ENCODE results near the gene DUSP22.

DUSP22 gene

DNA sequence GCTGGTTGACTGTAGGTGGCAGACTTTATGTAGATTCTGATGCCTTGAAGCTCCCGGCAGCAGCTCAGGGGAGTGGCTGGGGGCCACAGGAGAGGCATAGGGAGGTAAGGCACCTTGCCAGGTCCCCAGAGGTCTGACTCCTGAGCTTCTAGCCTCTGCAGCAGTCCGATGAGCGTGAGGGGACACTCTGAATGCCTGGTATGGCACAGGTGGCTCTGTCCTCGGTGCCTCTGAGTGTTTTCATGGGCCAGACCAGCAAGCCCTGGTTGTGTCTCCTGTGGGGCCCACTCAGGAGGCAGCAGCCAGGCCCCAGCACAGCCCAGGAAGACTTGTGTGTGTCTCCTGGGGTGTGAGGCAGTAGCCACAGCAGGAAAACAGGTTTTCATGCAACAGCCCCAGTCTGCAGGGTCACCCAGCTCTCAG is 59.6 kb downstream of the DUSP22 start:
- no peak for DNase-seq (ENCODE audit: low read depth in 2 of 2)

- no peak for DNase-seq (ENCODE audit: low read depth in 2 of 2)
Measured at GRCh38 chr6:352474-352873, 60.2 kb downstream of the DUSP22 start.

DNA sequence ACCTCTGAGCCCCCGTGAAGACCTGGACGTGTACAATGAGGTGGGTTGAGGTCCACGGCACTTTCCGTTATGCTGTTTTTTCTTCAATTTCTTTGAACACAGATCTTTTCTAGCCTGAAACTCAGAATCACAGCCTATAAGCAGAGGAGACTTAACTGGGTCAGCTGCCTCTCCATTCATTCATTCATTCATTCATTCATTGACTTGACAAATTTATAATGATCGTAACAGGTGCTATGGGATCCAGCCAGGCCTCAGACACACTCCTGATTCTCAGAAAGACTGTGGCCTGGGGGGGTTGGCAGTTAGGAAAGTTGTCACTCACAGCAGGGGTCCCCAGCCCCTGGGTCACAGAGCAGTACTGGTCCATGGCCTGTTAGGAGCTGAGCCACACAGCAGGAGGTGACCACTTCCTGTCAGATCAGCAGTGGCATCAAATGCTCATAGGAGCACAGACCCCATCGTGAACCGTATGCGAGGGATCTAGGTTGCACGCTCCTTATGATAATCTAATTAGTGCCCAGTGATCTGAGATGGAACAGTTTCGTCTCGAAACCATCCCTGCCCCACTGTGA is 60.7 kb downstream of the DUSP22 start:
- no peak for DNase-seq (ENCODE audit: low read depth in 2 of 2)

DNA sequence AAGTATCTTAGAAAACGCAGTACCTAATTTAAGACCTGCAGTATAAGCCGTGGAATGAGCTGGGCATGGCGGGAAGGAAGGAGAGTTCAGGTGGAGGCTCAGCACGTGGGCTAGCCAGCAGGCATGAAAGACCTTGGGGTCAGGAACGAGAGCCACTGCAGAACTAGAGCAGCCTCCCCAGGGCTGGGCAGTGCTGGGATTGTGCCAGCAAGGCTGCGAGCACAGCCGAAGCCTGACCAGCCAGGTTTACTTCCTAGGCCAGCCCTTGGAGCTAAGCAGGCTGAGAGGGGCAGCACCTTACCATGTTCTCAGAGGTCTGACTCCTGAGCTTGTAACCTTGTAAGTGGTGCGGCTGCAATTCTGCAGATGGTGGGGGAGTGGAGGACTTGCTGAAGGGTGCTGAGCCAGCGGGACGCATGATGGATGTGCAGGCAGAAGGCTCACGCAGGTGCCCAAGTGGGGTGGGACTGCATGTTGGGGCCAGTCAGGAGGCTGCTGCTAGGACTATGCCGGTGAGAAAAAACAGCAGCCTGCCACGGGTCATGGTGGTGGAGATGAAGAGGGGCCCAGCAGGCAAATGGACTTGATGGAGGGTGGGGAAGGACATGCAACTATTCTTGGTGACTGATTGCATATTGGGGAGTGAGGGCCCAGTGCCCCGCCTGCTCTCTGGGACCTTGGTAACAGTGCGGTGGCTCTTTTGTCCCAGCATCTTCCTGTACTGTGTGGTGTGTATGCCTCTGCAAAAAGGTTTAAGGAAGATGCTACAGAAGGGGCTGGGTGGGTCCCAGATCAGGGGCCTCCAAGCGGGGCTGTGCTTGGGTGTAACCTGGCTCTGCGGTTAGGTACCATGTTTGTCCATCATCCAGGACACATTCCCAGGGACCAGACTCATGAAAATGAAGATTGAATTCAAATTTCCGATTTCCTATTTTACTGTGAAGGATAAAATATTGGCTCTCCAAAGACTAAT is 61.6 kb downstream of the DUSP22 start:
- no peak for DNase-seq (ENCODE audit: low read depth in 2 of 2)

DNA sequence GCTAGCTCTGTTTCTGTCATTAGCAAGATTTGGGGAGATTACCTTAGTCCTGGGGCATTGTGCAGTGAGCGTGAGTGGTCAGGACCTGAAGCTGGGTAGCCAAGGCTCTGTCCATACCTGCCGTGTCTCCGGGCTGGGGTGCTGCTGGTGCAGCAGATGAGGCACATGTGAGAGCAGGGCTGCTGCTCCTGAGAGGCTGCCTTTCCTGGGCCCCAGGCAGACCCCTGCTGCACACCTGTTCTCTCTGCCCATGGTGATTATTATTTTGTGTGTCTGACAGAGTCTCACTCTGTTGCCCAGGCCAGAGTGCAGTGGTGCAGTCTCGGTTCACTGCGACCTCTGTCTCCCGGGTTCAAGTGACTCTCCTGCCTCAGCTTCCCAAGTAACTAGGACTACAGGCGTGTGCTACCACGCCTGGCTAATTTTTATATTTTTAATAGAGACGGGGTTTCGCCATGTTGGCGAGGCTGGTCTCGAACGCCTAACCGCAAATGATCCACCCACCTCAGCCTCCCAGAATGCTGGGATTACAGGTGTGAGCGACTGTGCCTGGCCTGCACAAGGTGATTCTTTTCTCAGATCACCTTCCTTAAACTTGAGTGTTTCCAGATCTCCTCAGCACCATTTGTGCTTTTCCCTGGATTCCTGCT is 62.5 kb downstream of the DUSP22 start:
- no peak for DNase-seq (ENCODE audit: low read depth in 2 of 2)

DNA sequence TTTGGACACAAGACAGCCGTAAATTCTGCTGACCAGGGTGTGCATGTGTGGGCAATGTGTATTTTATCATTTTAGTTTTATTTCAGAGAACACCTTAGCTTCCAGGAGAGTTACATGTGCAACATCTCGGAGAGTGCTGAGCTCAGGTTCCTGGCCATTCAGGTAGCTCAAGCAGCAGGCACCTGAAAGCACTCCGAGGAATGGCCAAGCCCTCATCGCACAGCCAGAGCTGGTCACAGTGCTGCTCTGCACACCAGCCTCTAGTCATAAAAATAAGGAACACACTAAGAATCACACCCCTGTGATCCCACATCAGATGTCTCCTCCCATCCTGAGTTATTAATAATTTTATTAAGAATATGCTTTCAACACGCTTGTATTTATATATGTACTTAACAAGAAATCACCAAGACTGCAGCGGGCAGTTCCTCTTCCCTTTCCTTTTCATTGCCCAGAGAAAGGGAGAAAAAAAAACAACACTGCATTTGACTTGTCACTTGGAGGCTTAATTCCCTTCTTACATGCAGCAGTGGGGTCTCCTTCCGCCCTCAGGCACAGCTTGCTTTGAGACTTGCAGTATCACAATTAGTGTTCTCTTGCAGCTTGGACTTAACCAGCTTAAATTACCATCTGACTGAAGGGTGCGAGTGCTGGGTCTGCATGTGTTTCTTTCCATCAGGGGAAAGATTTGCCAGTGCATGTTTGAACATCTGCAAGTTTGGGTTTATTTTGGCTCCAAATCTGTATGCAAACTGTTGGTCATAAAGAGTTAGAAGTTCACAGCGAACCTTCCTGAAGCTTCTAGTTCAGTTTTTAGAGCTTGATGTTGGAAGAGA is 63.3 kb downstream of the DUSP22 start:
- DNase-seq (ENCODE audit: low read depth in 2 of 2), result no peak

DNA sequence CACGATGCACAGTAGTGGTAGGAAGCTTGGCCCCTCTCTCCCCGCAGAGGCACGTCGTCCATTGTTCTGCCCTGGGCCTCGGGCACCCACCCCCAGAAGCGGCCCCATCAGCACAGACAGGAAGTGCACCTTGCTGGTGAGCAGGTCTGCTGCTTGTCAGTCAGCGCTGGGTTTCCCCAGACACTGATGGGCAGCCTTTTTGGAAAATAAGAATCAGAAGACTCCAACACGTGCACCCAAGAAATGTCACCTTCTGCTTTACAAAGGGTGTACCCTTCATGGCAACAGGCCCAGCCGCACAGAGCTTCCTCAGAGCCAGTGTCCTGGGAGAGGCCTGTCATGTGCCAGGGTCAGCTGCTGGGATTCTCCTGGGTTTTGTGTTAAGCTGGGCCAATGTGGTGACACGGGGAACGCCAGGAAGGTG is 64.6 kb downstream of the DUSP22 start:
- DNase-seq (ENCODE audit: low read depth in 2 of 2), result no peak

DNA sequence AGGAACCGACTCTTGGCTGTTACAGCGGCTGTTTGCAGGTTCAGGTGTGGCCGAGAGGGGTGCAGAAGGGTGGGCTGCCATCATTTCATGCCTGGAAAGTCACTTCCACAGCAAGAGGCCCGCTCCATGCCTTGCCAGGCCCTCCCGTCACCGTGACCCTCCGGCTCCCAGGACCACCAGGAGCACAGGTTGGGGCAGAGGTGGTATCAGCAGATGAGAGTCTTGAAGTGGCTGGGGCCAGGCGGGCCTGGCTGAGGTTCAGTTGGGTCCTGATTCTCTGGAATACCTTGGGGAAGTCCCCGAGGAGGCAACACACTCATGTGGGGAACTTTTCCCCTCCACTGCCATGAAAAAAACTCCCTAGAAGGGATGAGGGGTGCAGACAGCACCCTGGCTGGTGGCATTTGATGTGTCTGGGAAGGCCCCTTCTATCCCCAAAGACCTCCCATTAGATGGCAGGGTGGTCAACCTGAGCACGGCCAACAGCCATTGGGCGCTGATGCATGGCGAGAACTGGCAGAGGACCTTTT is 65.0 kb downstream of the DUSP22 start:
- no peak for DNase-seq (ENCODE audit: low read depth in 2 of 2)

DNA sequence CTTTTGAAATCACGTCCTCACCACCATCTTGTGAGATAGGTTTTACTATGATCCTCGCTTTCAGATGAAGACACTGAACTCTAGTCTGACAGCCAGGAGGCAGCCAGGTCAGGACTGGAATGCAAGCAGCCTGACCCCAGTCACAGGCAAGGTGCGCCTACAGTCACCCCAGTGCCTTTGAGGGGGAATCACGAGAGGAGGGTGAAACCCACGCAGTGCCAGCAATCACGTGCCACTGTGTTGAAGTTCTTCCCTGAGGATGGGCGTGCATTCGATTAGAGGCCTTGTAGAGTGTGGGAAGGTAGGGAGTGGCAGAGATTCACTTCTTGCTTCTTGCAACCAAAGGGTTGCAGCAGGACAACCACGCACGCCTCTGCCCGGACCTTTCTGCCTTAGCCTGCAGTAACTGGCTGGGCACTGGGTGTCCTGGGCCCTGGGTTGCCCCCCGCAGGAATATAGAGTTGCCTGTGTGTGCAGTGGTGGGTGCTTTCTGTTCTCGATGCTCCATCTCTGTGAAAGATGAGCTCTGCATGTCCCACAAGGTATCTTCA is 65.6 kb downstream of the DUSP22 start:
- DNase-seq (ENCODE audit: low read depth in 2 of 2), result no peak

DNA sequence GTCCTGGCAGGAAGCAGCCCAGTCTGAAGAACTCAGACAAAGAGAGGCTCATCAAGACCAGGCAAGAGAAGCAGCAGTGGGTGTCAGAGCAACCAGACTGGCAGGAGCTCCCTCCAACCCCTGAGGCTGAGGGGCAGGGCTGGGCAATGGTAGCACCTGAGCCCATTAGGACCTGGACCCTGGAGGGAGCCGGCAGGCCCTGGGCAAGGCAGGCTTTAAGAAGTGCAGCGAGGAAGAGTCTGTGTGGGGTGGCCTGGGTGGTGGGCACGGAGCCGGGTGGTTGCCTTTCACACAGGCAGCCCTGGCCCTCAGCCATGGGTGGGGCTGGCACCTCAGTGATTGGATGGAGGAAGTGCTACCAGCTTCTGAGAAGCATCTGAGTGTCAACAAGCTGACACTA is 66.1 kb downstream of the DUSP22 start:
- no peak for DNase-seq (ENCODE audit: low read depth in 2 of 2)

- DNase-seq (ENCODE audit: low read depth in 2 of 2), result no peak
Measured at GRCh38 chr6:358847-359246, 66.6 kb downstream of the DUSP22 start.

GRCh38 chr6:359261-360035 is 67.2 kb downstream of the DUSP22 start:
- no peak for DNase-seq (ENCODE audit: low read depth in 2 of 2)

GRCh38 chr6:360349-360748 is 68.1 kb downstream of the DUSP22 start:
- DNase-seq (ENCODE audit: low read depth in 2 of 2), result no peak

- no peak for DNase-seq (ENCODE audit: low read depth in 2 of 2)
Measured at GRCh38 chr6:360764-361373, 68.6 kb downstream of the DUSP22 start.

- no peak for DNase-seq (ENCODE audit: low read depth in 2 of 2)
Measured at GRCh38 chr6:361411-362132, 69.3 kb downstream of the DUSP22 start.

DNA sequence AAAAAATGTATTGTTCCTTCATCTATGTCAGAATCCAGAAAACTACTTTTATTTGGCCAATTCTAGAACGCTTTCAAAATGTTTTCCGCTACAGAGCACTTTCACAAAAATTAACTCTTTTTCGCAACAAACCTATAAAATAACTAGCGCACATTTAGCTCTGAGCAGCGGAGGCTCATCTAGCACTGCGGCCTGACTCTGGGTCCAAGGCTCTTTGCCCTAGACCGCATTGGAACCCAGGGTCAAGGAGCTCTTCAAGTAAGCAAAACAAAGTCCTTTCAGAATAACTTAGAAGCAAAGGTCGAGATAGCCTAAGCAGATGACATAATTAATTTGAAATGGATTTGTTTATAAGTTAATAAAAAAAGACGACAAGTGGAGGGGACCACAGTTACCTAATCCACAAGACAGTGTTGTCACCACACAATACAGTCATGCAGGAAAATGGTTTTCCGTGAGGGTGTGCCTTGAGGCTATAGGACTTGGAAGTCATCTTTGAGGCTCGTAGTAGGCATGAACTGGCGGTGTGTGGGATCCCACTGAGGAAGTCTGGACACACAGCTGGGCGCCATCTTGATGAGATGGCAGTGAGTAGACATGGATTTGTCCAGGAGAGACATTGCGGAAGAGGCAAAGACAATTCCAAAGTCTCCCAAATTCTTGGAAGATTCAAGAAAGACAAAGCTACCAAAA is 70.1 kb downstream of the DUSP22 start:
- no peak for DNase-seq (ENCODE audit: low read depth in 2 of 2)

- DNase-seq (ENCODE audit: low read depth in 2 of 2), result no peak
Measured at GRCh38 chr6:362924-363249, 70.6 kb downstream of the DUSP22 start.

DNA sequence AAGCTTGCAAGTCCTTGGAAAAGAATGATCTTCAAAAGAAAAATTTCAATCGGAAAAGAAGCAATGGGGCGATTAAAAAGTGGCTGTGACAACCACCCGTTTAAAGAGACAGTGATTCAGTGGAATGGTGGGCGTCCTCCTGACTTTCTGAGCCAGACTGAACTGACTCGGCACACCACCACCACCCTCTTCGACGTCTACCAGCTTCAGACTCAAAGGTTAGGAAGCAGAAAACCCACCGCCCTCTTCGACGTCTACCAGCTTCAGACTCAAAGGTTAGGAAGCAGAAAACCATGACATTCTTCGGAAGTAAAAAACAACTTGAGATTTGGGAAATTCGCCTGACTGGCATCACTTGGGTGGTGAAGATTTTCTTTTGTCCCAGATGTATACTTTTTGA is 71.0 kb downstream of the DUSP22 start:
- DNase-seq (ENCODE audit: low read depth in 2 of 2), result no peak

GRCh38 chr6:363909-364308 is 71.6 kb downstream of the DUSP22 start:
- no peak for DNase-seq (ENCODE audit: low read depth in 2 of 2)

Measured in stimulated activated CD4-positive, alpha-beta T cell treated with anti-CD3 and anti-CD28 coated beads, Interleukin-15, amount 100 ng/mL, for 48 hours (primary cell).